IMR-90 (cell line): ENCODE results near the gene TCF4. TPM values are rescaled to one million over a fixed set of nuclear protein-coding genes. Genes with fewer than 3 reads are reported as not detected.

Experiments
- ATAC-seq: fragments of 200-7000 bp; cut with Tn5 transposase; 2 replicates; pipeline ENCODE4 v1.9.1; 2020; ENCODE audit warnings: low read depth, mild to moderate bottlenecking, moderate library complexity
- BruUV-seq: library from RNA; stranded (reverse); fragments of 400-500 nt; replicated peaks from 2 replicates; lab custom pipeline; 2021; lab: Mats Ljungman, UMichigan
- CTCF ChIA-PET: fragments of 300-600 bp; formaldehyde crosslinking; extraction: SDS; loops from one replicate; lab custom pipeline; 2021; ENCODE audit warnings: antibody characterized with exemption; lab: Yijun Ruan, JAX
- POLR2A ChIA-PET: fragments of 300-600 bp; sonication (Branson Sonifier 250); formaldehyde crosslinking; loops from one replicate; lab custom pipeline; 2022; ENCODE audit warnings: antibody characterized with exemption; ENCODE audit not compliant: unreplicated experiment; lab: Charles Lee
- DNase-seq: peaks from one replicate; pipeline ENCODE4 v3.0.0; 2013
- H2AFZ ChIP-seq: replicated peaks from 2 replicates; pipeline ENCODE3; 2013; ENCODE audit warnings: low read length, mild to moderate bottlenecking; ENCODE audit not compliant: poor library complexity
- H2AK5ac ChIP-seq: 2 replicates; pipeline ENCODE4 v1.6.1; 2013; ENCODE audit warnings: low read depth, low read length, inconsistent platforms
- H2AK9ac ChIP-seq: replicated peaks from 2 replicates; pipeline ENCODE3; 2013; ENCODE audit warnings: mild to moderate bottlenecking, low read depth, low read length, moderate library complexity; ENCODE audit not compliant: poor library complexity
- H2BK120ac ChIP-seq: 2 replicates; pipeline ENCODE4 v1.6.1; 2013; ENCODE audit warnings: low read depth, low read length, inconsistent platforms
- H2BK15ac ChIP-seq: 3 replicates; pipeline ENCODE4 v1.6.1; 2013; ENCODE audit warnings: low read depth, low read length, inconsistent platforms
- H2BK20ac ChIP-seq: 2 replicates; pipeline ENCODE4 v1.6.1; 2013; ENCODE audit warnings: low read depth, mild to moderate bottlenecking, inconsistent platforms, low read length, moderate library complexity
- H2BK5ac ChIP-seq: 2 replicates; pipeline ENCODE4 v1.6.1; 2013; ENCODE audit warnings: mild to moderate bottlenecking, low read depth, low read length, inconsistent platforms; ENCODE audit not compliant: poor library complexity, severe bottlenecking
- H3K14ac ChIP-seq: replicated peaks from 2 replicates; pipeline ENCODE4 v1.6.1; 2013; ENCODE audit warnings: low read depth, low read length, inconsistent platforms
- H3K18ac ChIP-seq: 2 replicates; pipeline ENCODE4 v1.6.1; 2013; ENCODE audit warnings: low read depth, low read length, control low read depth
- H3K23ac ChIP-seq: 2 replicates; pipeline ENCODE4 v1.6.1; 2013; ENCODE audit warnings: low read depth, low read length, inconsistent platforms
- H3K27ac ChIP-seq: 2 replicates; pipeline ENCODE4 v1.5.1; 2013; ENCODE audit warnings: mild to moderate bottlenecking, control low read depth, low read length; ENCODE audit not compliant: insufficient read depth
- H3K27me3 ChIP-seq: 2 replicates; pipeline ENCODE4 v1.6.1; 2013; ENCODE audit warnings: low read length; ENCODE audit not compliant: control insufficient read depth, insufficient read depth
- H3K36me3 ChIP-seq: 2 replicates; pipeline ENCODE4 v1.6.1; 2013; ENCODE audit warnings: low read length, mixed read lengths; ENCODE audit not compliant: control insufficient read depth, insufficient read depth
- H3K4ac ChIP-seq: 2 replicates; pipeline ENCODE4 v1.6.1; 2013; ENCODE audit warnings: low read depth, low read length, inconsistent platforms
- H3K4me1 ChIP-seq: 2 replicates; pipeline ENCODE4 v1.6.1; 2013; ENCODE audit warnings: low read length, mixed read lengths; ENCODE audit not compliant: control insufficient read depth, insufficient read depth
- H3K4me2 ChIP-seq: 2 replicates; pipeline ENCODE4 v1.6.1; 2013; ENCODE audit warnings: low read depth, mild to moderate bottlenecking, control low read depth, low read length, moderate library complexity
- H3K4me3 ChIP-seq: 2 replicates; pipeline ENCODE4 v1.5.1; 2013; ENCODE audit warnings: low read depth, mild to moderate bottlenecking, control low read depth, low read length, moderate library complexity; ENCODE audit not compliant: insufficient read depth
- H3K56ac ChIP-seq: 2 replicates; pipeline ENCODE4 v1.6.1; 2013; ENCODE audit warnings: low read length, inconsistent platforms; ENCODE audit not compliant: insufficient read depth; ENCODE audit errors: extremely low read depth
- H3K79me1 ChIP-seq, 2 experiments: 2 replicates each; pipeline ENCODE4 v1.6.1; 2013; ENCODE audit warnings: low read length in 2 of 2, inconsistent platforms in 1 of 2, low read depth in 1 of 2
- H3K9ac ChIP-seq: 2 replicates; pipeline ENCODE4 v1.6.1; 2013; ENCODE audit warnings: low read depth, low read length, control low read depth
- H3K9me1 ChIP-seq: 2 replicates; pipeline ENCODE4 v1.6.1; 2013; ENCODE audit warnings: low read length, inconsistent platforms; ENCODE audit not compliant: insufficient read depth
- H3K9me3 ChIP-seq: 2 replicates; pipeline ENCODE4 v1.6.1; 2013; ENCODE audit warnings: low read length; ENCODE audit not compliant: control insufficient read depth, insufficient read depth
- H4K20me1 ChIP-seq: 2 replicates; pipeline ENCODE4 v1.6.1; 2013; ENCODE audit warnings: low read length, inconsistent platforms; ENCODE audit not compliant: insufficient read depth
- H4K5ac ChIP-seq: 2 replicates; pipeline ENCODE4 v1.6.1; 2013; ENCODE audit warnings: mild to moderate bottlenecking, low read depth, low read length, control low read depth
- H4K8ac ChIP-seq, 2 experiments: 2 replicates each; pipeline ENCODE4 v1.6.1; 2013; ENCODE audit warnings: low read depth in 2 of 2, low read length in 2 of 2, control low read depth in 1 of 2, inconsistent platforms in 1 of 2
- H4K91ac ChIP-seq: 2 replicates; pipeline ENCODE4 v1.6.1; 2013; ENCODE audit warnings: low read depth, low read length, inconsistent platforms; ENCODE audit not compliant: insufficient read depth
- BHLHE40 ChIP-seq: fragments of 150-350 bp; IDR thresholded peaks from 2 replicates; pipeline ENCODE4 v1.6.1; 2016; ENCODE audit warnings: mild to moderate bottlenecking, low read depth, low read length
- CEBPB ChIP-seq: IDR thresholded peaks from 2 replicates; pipeline ENCODE4 v1.6.1; 2012; ENCODE audit warnings: low read depth, low read length, improper control_type of control experiment
- CHD1 ChIP-seq: IDR thresholded peaks from 2 replicates; pipeline ENCODE4 v1.6.1; 2012; ENCODE audit warnings: low read depth, low read length, improper control_type of control experiment
- CTCF ChIP-seq: conservative IDR thresholded peaks from 2 replicates; pipeline ENCODE4 v1.5.1; 2012; ENCODE audit warnings: mild to moderate bottlenecking, low read depth, low read length, improper control_type of control experiment
- ELK1 ChIP-seq: fragments of 150-350 bp; IDR thresholded peaks from 2 replicates; pipeline ENCODE4 v1.6.1; 2016; ENCODE audit warnings: low read depth, mild to moderate bottlenecking, low read length, moderate library complexity, borderline replicate concordance
- FOS ChIP-seq: fragments of 150-350 bp; IDR thresholded peaks from 2 replicates; pipeline ENCODE4 v1.6.1; 2016; ENCODE audit warnings: low read depth, low read length
- MAZ ChIP-seq: IDR thresholded peaks from 2 replicates; pipeline ENCODE4 v1.6.1; 2012; ENCODE audit warnings: low read depth, mild to moderate bottlenecking, low read length, improper control_type of control experiment, moderate library complexity, borderline replicate concordance
- MXI1 ChIP-seq: IDR thresholded peaks from 2 replicates; pipeline ENCODE4 v1.6.1; 2012; ENCODE audit warnings: low read depth, mild to moderate bottlenecking, low read length, moderate library complexity, borderline replicate concordance
- POLR2A ChIP-seq: IDR thresholded peaks from 2 replicates; pipeline ENCODE4 v1.6.1; 2012; ENCODE audit warnings: mild to moderate bottlenecking, low read depth, low read length
- RAD21 ChIP-seq: IDR thresholded peaks from 2 replicates; pipeline ENCODE4 v1.6.1; 2012; ENCODE audit warnings: low read length, improper control_type of control experiment
- RFX5 ChIP-seq: IDR thresholded peaks from 2 replicates; pipeline ENCODE4 v1.8.0; 2012; ENCODE audit warnings: low read depth, mild to moderate bottlenecking, low read length, moderate library complexity
- SMC3 ChIP-seq: fragments of 150-350 bp; IDR thresholded peaks from 2 replicates; pipeline ENCODE4 v1.6.1; 2016; ENCODE audit warnings: low read depth, mild to moderate bottlenecking, antibody characterized with exemption, low read length, moderate library complexity
- USF2 ChIP-seq: fragments of 150-350 bp; IDR thresholded peaks from 2 replicates; pipeline ENCODE4 v1.6.1; 2017; ENCODE audit warnings: mild to moderate bottlenecking, antibody characterized with exemption, low read length, low read depth
- WGBS, 2 experiments: methylation state at CpG; one replicate each; pipeline versions ENCODE4 v1.1.5 to v1.1.7; 2013; ENCODE audit warnings: missing lambda C conversion rate in 2 of 2; ENCODE audit not compliant: insufficient read length in 1 of 2; ENCODE audit errors: extremely low coverage in 2 of 2; 5-methylcytosine and 5-hydroxymethylcytosine counted together
- dilution Hi-C: fragments of 300-500 bp; cut with HindIII; formaldehyde crosslinking; loops from one replicate; pipeline ENCODE4 v1.14.3; 2018; ENCODE audit warnings: low sequenced_read_pairs; ENCODE audit not compliant: unreplicated experiment
- in situ Hi-C: fragments of 300-500 bp; cut with MboI; formaldehyde crosslinking; loops from 3 replicates; pipeline ENCODE4 v1.14.3; 2019; ENCODE audit warnings: low sequenced_read_pairs, inconsistent platforms, mixed read lengths
- intact Hi-C: fragments of 100-400 bp; cut with micrococcal nuclease; formaldehyde crosslinking; loops from 2 replicates; pipeline ENCODE4 v1.10.0; 2022
- polyA plus RNA-seq, 3 experiments: library from polyadenylated mRNA; depleted of rRNA; stranded (reverse); fragments of >200 nt; gene quantifications; 2 replicates each; pipeline ENCODE4 v1.2.3, GENCODE V29; 2012; ENCODE audit warnings: low replicate concordance in 1 of 3
- total RNA-seq: library from RNA; depleted of rRNA; stranded (reverse); fragments of >200 nt; gene quantifications from 2 replicates; pipeline ENCODE4 v1.2.3, GENCODE V29; 2012

Gene TCF4
- total and polyA plus RNA-seq, 2 of the 4 experiments (the other 2 are of a cell fraction) = 30.0 to 87.1 TPM

DNA sequence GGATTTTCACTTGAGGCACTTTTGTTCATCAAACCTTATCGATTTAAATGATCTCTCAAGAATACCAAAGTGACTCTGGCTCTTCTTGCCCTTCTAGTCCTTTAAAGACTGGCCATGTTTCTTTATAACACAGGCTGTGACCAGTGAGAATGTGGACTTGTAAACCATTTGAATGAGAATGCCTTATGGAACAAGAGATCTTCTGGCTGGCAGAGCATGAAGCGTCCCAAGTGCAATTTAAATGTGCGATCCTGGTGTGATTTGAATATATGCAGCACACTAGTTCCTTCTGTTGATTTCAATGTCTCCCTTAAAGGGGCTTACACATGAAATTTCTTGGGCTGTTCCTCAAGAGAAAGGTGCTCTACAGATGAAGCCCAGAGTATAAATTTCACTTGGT is 366.4 kb downstream of the TCF4 start:
- DNase-seq = no peak
- Histone ChIP-seq H2AK9ac (no peak overlapping the region), H3K4me1 (peaks cover 4% of the 10 kb centered on the region; the same call in 1 of the 2 replicates), H3K14ac (no peak overlapping the region), H4K91ac (no peak overlapping the region), H3K36me3 (peaks cover 1% of the 10 kb centered on the region; the same call in 1 of the 2 replicates), H4K8ac (no peak overlapping the region), H3K27me3 (no peaks in the 10 kb centered on the region), H2AFZ (no peak overlapping the region), H2BK20ac (no peak overlapping the region), H2AK5ac (no peak overlapping the region), H3K9me1 (no peaks in the 10 kb centered on the region), H2BK120ac (no peak overlapping the region), H4K20me1 (no peaks in the 10 kb centered on the region), H3K56ac (no peak overlapping the region), H3K23ac (no peak overlapping the region), H2BK15ac (no peak overlapping the region), H2BK5ac (no peak overlapping the region), H4K5ac (no peak overlapping the region), H3K27ac (no peak overlapping the region), H3K4me3 (no peak overlapping the region), H3K18ac (no peak overlapping the region), H3K79me1 (0 out of 4 replicates have a peak, but pooled peaks cover 0 to 3% of the 10 kb centered on the region in 2 experiments), H3K9me3 (no peaks in the 10 kb centered on the region), H3K4me2 (no peak overlapping the region), H3K9ac (no peak overlapping the region), H3K4ac (no peak overlapping the region)
- in situ Hi-C loops (loop anchor here (10.0 to 25.0 kb wide), 3 partner anchors 57 to 784 kb away; no protein-coding TSS in a partner anchor), dilution Hi-C loops (no loop called here), intact Hi-C loops (no loop called here)
- no peak for TF ChIP-seq CTCF
- TF ChIP-seq ELK1 = no peak
- TF ChIP-seq POLR2A = no peak
- TF ChIP-seq RAD21 = no peak
- TF ChIP-seq BHLHE40 = no peak
- TF ChIP-seq RFX5 = no peak
- no peak for TF ChIP-seq CHD1
- no peak for TF ChIP-seq MXI1
- TF ChIP-seq FOS = no peak
- no peak for TF ChIP-seq CEBPB
- no peak for TF ChIP-seq USF2
- no peak for TF ChIP-seq MAZ
- no peak for TF ChIP-seq SMC3
- WGBS, 2 experiments = no CpG with 5 or more reads among the region's 3 CpGs
- CTCF ChIA-PET = no interaction called here
- ATAC-seq = no peak
- POLR2A ChIA-PET = no interaction called here
- BruUV-seq = no TSS peak
